Activated CD8-positive, alpha-beta memory T cell treated with anti-CD3 and anti-CD28 coated beads, Interleukin-2, amount 50 U/mL, for 24 hours (primary cell): ENCODE measurements around the gene CFAP46.
"Not testable (repeated sequence)": the region's sequence is repeated elsewhere in the genome, so short reads cannot be mapped to it uniquely, and the experiment has no call there.

Experiments used
- DNase-seq: peaks from one replicate; pipeline ENCODE4 v3.0.0-alpha.2; 2020; ENCODE audit errors: extremely low read depth

Gene CFAP46

GRCh38 chr10:132945125-132945893 lies 2.9 kb upstream of the CFAP46 start:
- no peak for DNase-seq

DNA sequence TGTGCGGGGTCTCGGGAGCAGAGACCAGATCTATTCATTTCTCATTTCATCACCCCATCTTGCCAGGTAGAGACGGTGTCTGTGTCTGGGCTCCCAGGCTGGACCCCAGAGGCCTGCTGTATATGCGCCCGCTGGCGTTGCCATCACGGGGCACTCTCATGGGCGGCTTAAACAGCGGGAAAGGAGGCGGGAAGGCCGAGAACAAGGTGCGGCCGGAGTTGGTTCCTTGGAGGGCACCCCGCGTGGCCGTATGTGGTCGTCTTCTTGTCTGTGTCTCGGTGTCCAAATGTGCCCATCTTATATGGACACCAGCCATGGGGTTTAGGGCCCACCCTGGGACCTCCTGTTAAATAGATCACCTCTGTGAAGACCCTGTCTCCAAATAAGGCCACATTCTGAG lies 2.1 kb upstream of the CFAP46 start:
- no peak for DNase-seq

DNA sequence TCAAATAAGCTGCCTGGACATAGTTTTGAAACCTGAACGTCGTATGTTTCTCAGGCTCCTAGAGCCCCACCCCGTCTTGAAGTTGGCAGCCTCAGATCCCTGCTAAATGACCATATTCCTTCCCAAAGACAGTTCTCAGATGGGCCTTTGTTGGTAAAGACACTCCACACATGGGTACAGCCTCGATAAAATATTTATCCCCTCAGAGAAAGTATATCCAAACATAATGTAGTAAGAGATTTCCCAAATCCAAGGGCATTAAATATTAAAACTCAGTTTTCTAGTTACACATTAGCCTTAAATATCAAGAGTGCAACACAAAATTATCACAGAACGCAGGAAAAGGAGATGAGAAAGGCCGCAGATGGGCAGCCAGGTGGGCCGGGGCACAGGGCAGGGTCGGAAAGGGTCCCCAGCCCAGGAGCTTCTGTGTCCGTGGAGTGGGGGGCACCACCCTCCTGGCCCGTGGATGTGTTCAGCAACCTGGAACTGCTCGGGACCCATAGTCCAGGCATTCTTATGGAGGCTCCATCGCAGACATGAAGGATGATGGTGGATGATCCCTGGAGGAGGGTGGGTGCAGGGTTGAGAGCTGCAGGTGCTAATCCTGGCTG lies 1.5 kb upstream of the CFAP46 start:
- no peak for DNase-seq

DNA sequence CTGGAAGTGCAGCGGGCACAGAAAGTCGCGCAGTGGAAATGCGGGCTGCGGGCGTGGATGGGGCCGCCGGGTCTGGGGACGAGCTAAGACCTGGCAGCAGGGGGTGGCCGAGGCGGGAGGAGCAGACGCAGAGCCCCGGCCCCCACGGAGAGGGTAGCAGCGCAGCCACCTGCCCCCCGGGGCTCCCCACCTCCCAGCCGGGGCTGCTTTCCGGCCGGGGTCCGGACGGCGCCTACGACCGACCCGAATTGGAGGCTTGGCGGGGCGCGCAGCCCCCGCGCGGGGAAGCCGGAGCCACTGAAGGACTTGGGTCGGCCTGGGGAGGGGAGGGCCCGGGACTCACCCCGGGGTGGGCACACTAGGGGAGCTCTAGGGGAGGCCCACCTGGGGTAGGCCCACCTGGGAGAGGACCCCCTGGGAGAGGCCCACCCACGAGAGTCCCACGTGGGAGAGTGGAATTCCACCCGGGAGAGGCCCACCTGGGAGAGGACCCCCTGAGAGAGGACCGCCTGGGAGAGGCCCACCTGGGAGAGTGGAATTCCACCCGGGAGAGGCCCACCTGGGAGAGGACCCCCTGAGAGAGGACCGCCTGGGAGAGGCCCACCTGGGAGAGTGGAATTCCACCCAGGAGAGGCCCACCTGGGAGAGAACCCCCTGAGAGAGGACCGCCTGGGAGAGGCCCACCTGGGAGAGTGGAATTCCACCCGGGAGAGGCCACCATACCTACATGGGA lies 854 bp upstream of the CFAP46 start:
- DNase-seq, result no peak

DNA sequence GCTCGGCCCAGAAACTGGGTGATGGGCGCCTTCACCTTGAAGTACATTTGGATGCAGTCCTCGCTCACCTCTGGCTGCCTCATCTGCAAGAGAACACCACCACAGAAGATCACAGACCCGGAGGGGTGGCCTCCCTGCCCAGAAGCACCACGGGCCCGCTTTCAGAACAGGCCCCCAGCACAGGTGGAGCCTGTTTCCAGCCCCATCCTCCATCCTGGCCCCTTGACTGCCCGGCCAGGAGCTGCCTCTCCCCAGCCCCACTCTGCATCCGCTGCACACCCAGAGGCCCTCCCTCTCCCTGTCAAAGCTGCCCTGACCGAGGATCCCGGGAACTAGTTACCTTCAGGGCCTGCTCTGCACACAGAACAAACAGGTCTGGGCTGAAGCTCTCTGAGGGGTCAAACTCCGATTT lies 724 bp downstream of the CFAP46 start:
- DNase-seq, result no peak

GRCh38 chr10:132940791-132941465 lies 1.4 kb downstream of the CFAP46 start:
- DNase-seq, result no peak

- DNase-seq, result no peak
Measured at GRCh38 chr10:132939957-132940790, 2.2 kb downstream of the CFAP46 start.

DNA sequence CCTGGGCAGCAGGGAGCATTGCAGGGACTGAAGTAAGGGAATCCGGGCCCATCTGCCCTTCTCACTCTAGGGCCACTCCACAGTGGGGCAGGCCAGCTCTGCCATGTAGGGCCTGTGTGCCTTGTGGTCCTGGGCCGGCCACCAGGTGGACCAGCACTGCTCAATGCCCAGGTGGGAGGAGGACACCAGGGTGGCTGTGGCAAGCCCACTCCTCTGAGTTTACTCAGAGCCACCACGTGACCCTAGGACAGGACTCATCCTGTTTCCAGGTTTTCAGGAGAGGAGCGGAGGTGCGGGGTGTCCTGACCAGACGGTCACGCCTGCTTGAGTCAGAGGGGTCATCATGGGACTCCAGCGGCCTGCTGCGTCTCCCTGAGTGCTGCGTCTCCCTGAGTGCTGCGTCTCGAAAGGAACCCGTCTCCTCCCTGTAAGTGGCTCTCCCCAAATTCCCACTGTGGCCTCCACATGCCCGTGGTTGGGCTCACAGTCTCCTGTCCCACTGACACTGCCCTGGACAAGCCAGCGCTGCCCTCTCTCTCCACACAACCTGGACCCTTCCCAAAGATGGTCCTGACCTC lies 2.9 kb downstream of the CFAP46 start:
- no peak for DNase-seq

- no peak for DNase-seq
Measured at GRCh38 chr10:132938472-132939339, 3.7 kb downstream of the CFAP46 start.

DNA sequence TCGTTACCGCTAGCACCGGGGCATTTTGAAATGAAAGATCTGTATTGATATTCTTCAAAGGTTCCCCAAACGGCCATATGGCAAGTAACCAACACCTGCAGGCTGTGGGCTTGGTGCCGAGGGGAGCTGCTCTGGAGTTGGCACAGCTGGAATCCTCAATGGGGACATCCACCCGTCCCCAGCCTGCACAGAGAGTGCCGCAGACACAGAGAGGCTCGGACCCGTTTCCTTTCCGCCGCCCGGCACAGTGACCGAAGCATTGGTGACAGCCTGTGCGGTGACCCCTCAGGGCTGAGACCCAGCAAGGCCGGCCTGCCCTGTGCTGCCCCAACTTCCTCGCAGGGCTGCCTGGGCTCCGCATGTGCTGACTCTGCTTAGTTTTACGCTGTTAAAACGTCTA lies 4.5 kb downstream of the CFAP46 start:
- DNase-seq, result no peak

DNA sequence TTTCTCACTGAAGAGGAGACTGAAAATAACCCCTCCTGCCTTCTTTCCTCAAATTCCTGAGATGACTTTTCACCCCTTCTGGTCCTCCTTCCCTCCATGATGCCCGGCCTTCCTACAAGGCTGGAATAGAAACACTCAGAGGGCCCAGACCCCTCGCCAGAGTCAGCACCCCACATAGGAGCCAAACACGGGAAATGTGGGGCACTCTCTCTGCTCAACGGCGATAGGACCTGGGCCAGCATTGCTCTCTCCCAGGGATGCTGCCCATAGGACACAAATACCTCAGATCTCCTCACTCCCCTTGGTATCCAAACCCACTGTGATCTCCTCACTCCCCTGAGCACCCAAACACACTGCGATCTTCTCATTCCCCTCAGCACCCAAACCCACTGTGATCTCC lies 7.4 kb downstream of the CFAP46 start:
- no peak for DNase-seq

DNA sequence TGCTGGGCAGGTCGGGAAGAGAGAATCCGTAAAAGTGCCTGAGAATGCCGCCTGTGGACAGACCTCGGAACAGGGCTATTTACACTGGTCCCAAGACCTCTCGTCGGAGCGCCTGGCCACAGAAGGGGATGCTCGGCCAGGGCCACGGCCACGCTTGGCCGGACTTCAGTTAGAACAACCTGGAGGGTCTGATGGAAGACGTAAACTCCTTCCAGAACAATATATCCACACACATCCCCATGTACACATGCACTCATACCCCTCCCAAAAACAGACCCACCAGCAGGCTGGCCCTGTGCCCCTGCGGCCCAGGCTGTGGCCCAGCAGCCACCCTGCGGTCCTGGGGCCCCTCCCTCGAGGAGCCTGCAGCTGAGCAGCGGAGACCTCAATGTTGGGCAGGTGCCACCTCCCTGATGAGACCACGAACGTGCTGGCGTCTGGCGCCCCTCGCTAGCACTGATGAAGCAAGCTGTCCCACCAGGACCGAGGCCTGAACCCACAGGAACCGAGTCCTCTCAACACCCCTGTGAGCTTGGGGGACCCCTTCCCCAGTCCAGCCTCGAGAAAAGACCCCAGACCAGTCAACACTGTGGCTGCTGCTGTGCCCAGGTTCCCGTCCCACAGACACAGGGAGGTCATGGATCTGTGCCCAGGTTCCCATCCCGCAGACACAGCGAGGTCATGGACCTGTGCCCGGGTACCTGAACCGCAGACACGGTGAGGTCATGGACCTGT lies 8.9 kb downstream of the CFAP46 start:
- no peak for DNase-seq

DNA sequence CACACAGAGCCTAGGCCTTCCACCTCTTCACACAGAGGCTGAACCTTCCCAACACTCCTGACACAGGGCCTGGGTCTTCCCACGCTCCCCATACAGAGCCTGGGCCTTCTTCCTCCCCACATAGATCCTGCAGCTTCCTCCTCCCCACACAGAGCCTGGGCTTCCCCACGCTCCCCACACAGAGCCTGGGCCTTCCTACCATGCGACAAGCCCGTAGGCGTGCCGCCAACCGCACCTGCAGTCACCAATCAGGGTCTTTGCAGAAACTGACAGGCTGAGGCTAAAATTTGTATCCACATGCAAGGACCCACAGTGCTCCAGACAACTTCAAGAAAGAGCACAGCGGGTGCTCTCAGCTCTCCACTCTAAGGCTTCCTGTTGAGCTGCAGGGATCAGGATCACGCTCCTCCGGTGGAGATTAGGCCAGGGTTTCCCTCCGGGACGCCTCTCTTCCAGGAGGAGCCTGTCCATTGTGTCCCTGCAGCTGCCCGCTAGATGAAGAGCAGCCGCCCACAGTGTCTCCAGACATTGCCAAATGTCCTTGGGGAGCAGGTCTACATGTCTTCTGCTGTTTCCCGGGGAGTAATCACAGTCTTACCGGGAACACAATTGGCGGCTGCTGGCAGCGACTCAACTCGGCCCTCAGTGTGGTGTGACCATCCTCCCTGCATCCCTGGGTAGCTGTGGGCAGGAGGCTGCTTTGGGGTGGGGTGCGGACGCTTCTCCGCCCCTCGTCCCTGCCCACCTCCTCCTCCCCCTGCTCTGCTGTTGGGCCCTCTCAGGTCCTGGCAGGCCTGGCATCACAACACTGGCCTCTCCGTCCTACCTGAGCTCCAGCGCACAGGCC lies 9.7 kb downstream of the CFAP46 start:
- no peak for DNase-seq

GRCh38 chr10:132931258-132932250 lies 10.8 kb downstream of the CFAP46 start:
- not testable (repeated sequence) for DNase-seq

GRCh38 chr10:132930701-132931100 lies 11.7 kb downstream of the CFAP46 start:
- not testable (repeated sequence) for DNase-seq

GRCh38 chr10:132929953-132930548 lies 12.3 kb downstream of the CFAP46 start:
- DNase-seq, result no peak

GRCh38 chr10:132929480-132929879 lies 12.9 kb downstream of the CFAP46 start:
- DNase-seq, result no peak
